NCI-H460 (cell line): ENCODE results near the gene HEATR5A. TPM values are rescaled to one million over a fixed set of nuclear protein-coding genes. Genes with fewer than 3 reads are reported as not detected.
"Not testable (repeated sequence)": the region's sequence is repeated elsewhere in the genome, so short reads cannot be mapped to it uniquely, and the experiment has no call there.

Source experiments
- DNase-seq: peaks from one replicate; pipeline ENCODE4 v3.0.0-alpha.2; 2016; ENCODE audit warnings: low read depth; ENCODE audit errors: extremely low read depth
- total RNA-seq: library from RNA; depleted of rRNA; stranded (reverse); fragments of >200 nt; shearing (Covaris generic); gene quantifications from 2 replicates; pipeline ENCODE4 v1.2.3, GENCODE V29; 2014

HEATR5A gene
- total RNA-seq, 1 experiment from 2014 or later, result 40.0 TPM

DNA sequence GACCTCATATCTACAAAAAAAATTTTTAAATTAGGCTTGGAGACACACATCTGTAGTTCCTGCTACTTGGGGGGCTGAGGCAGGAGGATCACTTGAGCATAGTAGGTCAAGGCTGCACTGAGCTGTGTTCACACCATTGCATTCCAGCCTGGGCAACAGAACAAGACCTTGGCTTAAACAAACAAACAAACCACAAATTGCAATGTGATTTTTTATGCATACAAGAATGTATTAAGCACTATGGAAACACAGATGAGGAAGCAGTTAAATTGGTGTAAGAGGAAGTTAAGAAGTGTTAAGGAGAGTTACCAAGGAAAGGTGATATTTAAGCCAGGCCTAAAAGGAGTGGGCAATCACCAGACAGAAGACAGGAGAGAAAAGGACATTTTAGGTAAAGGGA lies 129.1 kb downstream of the HEATR5A start:
- no peak for DNase-seq

DNA sequence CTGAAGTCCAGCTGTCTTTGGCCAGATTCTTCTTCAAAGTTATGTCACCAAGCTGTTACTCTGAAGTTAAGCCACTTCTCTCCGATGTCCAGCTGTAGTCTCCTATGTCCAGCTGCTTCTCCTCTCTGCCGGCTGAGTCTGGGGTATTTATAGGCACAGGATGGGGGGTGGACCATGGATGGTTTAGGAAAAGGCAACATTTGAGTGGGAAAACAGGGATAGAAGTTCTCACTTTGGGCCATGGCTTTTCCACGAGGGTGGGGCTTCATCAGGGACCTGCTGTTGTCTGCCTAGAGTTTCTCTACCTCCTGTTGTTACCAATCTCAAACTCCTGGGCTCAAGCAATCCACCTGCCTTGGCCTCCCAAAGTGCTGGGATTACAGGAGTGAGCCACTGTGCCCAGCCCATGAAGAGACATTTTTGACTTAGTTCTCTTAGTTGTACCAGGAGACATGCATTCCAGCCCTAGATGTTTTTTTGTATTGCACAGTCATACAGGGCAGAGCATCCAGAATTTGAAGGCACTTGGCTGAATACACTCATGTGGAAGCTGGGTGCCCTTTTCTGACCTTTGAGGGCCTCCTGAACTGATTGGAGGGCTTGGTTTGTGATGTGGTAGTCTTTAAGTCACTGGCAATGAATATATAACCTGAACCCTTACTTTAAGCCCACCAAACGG lies 132.9 kb downstream of the HEATR5A start:
- no peak for DNase-seq

DNA sequence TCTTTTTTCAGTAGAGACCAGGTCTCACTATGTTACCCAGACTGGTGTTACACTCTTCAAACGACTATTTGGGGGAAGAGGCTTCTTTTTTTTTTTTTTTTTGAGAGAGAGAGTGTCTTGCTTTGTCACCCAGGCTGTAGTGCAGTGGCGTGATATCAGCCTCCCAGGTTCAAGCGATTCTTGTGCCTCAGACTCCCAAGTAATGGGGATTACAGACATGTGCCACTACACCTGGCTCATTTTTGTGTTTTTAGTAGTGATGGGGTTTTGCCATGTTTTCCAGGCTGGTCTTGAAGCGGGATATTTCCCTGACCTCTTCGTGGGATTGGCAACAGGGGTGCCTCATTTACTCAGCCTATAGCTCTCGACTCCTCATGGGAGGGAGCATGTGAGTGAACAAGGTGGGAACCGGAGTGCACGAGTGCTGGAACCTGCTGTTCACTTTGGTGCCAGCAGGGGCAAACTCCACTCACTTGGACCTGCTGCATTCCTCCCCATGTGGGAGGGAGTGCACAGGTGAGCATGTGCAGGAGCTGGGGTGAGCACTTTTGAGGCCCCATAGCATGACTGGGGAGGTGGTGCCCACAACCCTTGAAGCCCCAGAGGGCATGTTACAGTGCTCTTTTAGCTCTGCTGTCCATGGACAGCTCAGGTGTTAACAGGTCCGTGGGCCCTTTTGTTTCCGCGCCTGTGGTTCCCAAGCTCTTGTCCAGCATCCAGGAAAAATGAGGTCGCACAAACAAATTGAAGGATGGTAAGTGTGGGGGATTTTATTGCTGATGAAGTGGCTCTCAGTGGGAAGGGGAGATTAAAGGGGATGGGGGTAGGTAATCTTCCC lies 133.7 kb downstream of the HEATR5A start:
- DNase-seq, result peak; percentile 18

DNA sequence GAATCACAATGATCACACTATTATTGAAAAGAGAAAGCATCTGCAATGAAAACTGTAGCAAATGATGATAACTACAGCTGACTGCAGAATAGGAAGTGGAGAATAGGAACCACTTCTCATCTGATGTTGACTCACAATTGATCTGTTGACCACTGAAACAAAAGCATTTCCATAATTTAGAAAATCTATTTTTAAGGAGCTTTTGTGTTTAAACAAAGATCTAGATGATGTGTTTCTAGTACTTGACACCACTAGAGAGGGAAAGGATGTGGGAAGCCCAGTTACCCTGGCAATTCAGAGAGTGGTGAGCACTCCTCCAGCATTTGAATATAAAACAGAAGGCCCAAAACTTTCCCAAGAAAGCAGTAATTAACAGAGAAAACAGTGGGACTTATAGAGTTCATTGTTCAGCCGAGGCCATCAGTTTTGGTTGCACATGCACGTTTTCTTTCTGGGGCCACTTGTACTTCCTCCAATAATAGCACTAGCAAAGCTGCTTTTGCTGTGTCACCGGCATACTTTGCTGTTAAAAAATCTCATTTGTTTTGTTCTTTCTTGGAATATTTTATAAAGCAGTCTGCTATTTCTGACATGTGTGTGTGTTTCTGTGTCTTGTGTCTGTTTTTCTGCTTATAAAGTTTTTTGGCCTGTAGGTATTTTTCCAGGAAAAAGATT lies 136.6 kb downstream of the HEATR5A start:
- DNase-seq, result no peak

DNA sequence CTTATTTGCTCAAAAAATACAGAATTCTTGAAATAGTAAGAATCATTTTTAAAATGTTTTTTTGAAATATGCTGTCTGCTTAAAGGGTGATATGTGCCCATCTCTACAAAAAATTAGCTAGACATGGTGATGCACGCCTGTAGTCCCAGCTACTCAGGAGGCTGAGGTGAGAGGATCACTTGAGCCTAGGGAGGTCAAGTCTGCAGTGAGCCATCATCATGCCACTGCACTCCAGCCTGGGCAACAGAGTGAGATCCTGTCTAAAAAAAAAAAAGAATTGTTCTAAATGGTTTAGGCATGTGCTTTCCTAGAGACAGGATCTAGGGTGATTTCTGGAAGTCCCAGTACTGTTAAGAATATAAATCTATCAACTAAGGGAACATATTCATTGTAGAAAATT lies 137.2 kb downstream of the HEATR5A start:
- no peak for DNase-seq

DNA sequence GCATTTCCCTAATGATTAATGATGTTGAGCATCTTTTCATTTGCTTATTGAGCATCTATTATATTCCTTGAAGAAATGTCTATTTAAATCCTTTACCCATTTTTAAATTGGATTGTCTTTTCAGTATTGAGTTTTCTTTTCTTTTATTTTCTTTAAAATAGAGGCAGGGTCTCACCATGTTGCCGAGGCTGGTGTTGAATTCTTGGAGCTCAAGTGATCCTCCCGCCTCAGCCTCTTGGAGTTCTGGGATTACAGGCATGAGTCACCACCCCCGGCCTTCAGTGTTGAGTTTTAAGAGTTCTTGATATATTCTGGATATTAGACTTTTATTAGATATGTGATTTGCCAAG lies 139.5 kb downstream of the HEATR5A start:
- DNase-seq, result no peak

DNA sequence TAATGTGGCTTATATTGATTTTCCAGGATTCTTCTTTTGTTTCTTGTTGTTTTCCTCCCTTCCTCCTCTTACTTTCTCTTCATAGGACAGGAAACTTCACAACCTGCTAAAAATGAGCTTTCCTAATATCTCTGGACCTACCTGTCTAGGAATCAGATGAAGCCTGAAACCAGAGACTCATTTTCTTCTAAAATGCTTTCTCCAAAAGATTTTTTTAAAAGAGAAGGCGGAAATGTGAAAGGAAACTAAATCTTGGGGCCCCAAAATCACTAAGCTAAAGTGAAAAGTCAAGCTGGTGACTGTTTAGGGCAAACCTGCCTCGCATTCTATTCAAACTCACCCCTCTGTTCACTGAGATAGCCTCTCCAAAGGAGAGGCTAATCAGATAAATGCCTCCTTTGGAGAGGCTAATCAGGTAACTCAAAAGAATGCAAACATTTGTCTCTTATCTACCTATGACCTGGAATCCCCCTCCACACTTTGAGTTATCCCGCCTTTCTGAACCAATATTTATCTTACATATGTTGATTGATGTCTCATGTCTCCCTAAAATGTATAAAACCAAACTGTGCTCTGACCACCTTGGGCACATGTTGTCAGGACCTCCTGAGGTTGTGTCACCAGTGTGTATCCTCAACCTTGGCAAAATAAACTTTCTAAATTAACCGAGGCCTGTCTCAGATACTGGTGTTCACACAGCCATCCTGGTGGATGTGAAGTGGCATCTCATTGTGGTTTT lies 140.0 kb downstream of the HEATR5A start:
- DNase-seq, result no peak

DNA sequence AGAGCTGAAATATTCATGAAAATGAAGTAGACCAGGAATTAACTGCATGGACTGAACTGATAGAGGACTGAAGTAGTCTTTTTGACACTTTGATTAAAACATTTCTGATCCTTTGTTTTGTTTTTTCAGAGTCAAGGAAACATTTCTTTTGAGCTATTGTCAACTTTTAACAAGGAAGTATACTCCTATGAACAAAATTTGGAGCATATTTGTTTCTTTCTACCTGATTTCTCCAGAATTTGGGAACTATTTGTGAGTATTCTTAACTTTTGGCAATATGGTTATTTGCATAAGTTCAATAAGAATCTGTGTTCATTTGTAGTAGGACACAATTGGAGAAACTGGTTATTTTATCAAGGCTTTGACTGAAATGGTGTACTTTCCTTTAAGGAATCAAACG lies 141.5 kb downstream of the HEATR5A start:
- no peak for DNase-seq

DNA sequence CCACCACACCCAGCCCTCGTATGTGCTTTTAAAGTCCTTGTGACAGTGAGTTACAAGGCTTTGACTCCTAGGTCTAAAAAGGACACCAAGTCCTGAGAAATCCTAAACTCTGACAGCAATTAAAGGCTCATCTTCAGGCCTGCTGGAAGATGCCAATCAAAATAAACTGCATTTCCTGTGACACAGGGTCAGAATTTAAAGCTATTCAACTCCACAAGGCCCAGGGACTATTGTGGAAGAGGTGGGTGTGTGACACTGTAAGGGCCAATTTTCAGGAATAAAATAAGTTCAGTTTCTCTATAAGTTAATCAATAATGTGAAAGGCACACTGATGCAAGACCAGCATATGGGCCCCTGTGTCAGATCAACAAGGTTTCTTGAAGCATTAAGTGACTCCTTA lies 143.3 kb downstream of the HEATR5A start:
- no peak for DNase-seq

DNA sequence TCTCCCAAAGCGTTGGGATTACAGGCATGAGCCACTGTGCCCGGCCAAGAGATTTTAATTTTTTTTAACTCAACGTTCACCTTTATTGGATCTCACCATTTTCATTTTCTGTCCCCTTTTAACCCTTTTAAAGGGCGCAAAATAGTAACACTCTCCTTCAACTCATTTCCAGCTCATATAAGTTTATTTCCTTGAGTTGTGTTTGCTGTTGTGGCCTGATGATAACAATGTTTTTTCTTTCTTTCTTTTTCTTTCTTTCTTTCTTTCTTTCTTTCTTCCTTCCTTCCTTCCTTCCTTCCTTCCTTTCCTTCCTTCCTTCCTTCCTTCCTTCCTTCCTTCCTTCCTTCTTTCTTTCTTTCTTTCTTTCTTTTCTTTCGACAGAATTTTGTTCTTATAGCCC lies 143.9 kb downstream of the HEATR5A start:
- DNase-seq, result not testable (repeated sequence)

DNA sequence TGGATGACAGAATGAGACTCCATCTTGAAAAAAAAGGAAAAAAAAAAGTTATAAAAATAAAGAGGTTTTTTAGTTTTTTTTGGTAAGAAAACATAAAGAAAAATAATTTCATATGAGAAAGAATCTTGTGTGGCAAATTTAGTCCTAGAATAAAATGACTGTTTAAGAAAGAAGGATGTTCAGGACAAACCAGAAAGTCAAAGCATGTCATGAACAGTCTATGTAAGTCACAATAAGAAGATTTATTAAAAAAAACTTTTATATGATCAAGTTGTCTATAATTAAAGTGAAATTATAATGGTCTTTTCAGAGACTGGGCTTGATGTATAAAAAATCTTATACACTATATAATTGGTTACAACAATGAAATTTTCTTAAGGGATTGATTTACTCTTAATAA lies 144.6 kb downstream of the HEATR5A start:
- DNase-seq, result no peak

DNA sequence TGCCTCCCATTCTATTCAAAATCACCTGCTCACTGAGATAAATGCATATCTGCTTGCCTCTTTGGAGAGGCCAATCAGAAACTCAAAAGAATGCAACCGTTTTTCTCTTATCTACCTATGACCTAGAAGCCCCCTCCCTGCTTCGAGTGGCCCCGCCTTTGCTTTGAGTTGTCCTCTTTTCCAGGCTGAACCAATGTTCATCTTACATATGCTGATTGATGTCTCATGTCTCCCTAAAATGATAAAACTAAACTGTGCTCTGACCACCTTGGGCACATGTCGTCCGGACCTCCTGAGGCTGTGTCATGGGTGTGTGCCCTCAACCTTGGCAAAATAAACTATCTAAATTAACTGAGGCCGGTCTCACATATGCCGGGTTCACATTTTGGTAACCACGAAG lies 148.7 kb downstream of the HEATR5A start:
- DNase-seq, result no peak

DNA sequence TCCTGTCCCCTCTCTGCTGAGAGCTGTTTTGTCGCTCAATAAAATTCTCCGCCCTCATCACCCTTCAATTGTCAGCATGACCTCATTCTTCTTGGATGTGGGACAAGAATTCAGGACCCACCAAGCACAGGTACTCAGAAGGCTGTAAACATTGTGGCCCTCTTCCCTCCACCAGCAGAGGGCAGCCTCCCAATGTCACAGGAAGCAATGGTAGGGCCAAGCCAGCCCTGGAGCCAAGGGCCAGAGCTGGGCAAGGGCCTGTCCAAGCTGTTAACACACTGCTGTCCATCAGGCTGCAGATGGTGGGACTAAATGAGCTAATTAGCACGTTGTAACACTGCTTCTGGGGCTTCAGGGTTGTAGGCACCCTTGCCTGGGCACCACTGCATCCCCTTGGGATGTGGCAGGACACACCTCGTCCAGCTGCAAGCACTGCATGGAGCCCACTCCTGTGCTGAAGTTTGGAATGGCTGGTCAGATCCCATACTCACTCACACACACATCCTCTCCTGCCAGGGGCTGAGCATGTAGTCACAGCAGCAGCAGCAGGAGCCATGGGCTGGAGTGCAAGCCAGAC lies 150.1 kb downstream of the HEATR5A start:
- peak; percentile 25 for DNase-seq

DNA sequence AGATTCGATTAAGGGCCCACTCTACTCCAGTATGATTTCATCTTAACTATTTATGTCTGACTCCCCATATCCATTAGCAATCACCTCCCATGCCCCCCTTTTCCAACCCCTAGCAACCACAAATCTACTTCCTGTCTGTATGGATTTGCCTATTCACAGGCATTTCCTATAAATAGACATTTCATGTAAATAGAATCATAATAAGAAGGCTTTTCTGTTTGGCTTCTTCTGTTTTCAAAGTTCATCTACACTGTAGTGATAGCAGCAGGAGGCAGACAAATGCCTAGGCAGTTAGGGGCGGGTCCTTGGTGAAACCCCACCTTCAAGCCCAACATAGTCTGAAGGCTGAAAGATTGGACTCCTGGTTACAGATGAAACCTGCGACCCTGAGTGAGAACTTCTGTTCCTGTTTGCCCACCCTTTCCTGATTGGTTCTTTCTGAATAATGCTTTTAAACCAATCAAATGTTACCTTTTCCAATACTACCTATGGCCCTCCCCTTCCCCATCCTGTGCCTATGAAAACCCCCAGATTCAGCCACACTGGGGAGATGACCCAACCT lies 150.6 kb downstream of the HEATR5A start:
- no peak for DNase-seq

DNA sequence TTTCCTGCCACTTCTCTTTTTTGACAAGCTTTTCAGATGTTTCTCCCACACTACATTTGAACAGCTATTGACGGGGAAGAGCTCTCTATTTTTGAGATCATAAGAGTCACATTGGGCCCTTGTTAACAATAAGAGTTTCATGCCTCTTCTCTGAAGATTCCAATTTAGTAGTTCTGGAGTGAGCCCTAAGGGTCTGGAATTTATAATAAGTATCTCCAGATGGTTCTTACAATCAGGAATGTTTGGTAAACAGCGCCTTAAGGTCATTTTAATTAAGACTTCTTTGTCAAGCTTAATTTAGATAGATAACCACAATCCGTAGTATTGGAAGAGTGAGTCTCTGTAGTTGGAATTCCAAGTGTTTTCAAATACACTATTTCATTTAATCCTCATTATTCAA lies 152.1 kb downstream of the HEATR5A start:
- no peak for DNase-seq

DNA sequence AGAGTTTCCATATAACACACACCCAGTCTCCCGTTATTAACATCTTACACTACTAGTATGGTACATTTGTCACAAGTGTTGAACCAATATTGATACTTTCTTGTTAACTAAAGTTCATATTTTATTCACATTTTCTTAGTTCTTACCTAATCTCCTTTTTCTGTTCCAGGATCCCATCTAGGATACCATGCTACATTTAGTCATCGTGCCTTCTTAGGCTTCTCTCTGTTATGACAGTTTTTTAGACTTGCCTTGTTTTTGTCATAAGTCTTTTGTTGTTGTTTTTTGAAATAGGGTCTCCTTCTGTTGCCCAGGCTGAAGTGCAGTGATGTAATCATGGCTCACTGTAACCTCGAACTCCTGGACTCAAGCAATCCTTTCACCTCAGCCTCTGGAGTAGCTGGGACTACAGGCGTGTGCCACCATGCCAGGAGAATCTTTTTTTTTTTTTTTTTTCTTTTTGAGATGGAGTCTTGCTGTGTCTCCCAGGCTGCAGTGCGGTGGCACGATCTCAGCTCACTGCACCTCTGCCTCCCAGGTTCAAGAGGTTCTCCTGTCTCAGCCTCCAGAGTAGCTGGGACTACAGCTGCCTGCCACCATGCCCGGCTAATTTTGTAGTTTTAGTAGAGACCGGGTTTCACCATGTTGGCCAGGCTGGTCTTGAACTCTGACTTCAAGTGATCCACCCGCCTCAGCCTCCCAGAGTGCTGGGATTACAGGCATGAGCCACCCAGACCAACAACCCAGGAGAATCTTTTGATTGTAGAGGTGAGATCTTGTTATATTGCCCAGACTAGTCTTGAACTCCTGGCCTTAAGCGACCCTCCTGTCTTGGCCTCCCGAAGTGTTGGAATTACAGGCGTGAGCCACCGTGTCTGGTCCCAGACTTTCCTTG lies 153.7 kb downstream of the HEATR5A start:
- DNase-seq, result no peak

DNA sequence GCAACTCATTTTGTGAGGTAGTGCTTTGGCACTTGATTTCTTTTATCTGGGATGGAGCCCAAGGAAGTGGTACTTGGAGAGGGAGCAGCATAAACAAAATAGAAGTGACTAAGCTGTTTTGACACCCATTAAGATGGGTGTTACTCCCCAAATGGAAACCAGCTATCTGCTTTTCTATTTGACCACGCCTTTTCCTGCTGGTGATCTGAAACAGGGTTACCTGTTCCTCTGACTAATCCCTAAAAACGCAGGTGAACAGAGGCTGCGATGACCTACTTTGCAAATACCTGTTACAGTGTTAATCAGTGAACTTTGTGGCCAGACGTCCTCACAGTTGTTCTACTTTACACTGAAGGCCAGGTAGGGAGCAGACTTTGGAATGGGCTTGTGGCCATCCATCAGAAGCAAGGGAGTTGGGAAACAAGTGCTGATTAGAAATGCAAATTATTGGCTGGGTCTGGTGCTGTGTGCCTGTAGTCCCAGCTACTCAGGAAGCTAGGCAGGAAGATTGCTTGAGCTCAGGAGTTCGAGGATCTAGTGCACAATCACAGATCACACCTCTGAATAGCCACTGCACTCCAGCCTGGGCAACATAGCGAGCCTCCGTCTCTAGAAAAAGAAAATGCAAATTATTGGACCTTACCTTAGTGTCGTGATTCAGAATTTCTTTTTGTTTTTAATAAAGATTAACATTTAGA lies 154.5 kb downstream of the HEATR5A start:
- no peak for DNase-seq

DNA sequence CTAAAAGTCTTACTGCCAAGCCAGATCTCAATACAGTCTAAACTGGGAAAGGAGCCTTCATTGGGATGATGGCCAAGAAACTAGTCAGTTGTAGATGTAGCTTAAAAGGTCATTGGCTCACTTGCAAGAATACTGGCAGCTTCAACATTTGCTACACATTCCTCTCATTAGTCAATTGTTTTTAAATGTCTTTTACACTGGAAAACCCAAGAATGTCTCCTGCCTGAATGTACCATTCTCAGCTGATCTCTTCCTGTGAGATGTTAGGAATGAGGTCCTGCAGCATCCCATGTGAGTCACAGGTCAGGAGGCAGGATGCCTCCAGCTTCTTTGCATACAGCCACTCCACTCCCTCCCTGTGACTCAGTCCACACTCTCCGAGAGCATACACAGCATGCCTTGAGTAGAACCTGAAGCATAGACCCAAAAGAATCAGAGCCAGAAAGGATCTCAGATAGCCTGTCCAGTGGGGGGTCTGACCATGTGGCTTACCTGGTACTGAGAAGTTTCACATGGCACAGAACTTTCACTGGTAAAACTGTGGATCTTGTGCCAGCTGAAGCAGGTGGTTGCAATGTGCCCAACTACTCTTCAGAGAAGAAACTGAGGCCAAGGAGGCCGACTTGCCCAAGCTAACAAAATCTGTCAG lies 156.7 kb downstream of the HEATR5A start:
- peak; percentile 30 for DNase-seq
